RWPE2 (cell line): ENCODE measurements around the gene GEMIN5.

Experiments
- ATAC-seq: fragments of 200-7000 bp; cut with Tn5 transposase; 3 replicates; pipeline ENCODE4 v1.9.1; 2021; ENCODE audit warnings: low read depth
- DNase-seq: peaks from one replicate; pipeline ENCODE4 v3.0.0-alpha.2; 2020; ENCODE audit warnings: low spot score
- H3K27ac ChIP-seq: fragments of 450-650 bp; 2 replicates; pipeline ENCODE4 v1.5.1; 2017; ENCODE audit warnings: mild to moderate bottlenecking; ENCODE audit not compliant: poor library complexity, severe bottlenecking
- H3K27me3 ChIP-seq: fragments of 250-450 bp; sonication (Bioruptor Pico); 2 replicates; pipeline ENCODE4 v1.5.1; 2021; ENCODE audit warnings: mild to moderate bottlenecking, moderate library complexity; ENCODE audit not compliant: insufficient read depth, poor library complexity, severe bottlenecking
- H3K36me3 ChIP-seq: fragments of 250-450 bp; sonication (Bioruptor Pico); 2 replicates; pipeline ENCODE4 v1.5.1; 2020; ENCODE audit warnings: low read depth, mild to moderate bottlenecking, moderate library complexity
- H3K4me1 ChIP-seq: fragments of 250-450 bp; sonication (Bioruptor Pico); 2 replicates; pipeline ENCODE4 v1.5.1; 2021; ENCODE audit warnings: mild to moderate bottlenecking, moderate library complexity; ENCODE audit not compliant: insufficient read depth, poor library complexity, severe bottlenecking
- H3K4me3 ChIP-seq: fragments of 250-450 bp; sonication (Bioruptor Pico); 2 replicates; pipeline ENCODE4 v1.5.1; 2021; ENCODE audit warnings: mild to moderate bottlenecking, moderate library complexity; ENCODE audit not compliant: severe bottlenecking
- H3K9me3 ChIP-seq: fragments of 250-450 bp; sonication (Bioruptor Pico); 2 replicates; pipeline ENCODE4 v1.5.1; 2021; ENCODE audit warnings: mild to moderate bottlenecking, moderate library complexity; ENCODE audit not compliant: severe bottlenecking
- TF ChIP-seq, protein P1 (sequence below): fragments of 450-650 bp; IDR thresholded peaks from one replicate; pipeline ENCODE4 v1.5.1; 2017; ENCODE audit warnings: mild to moderate bottlenecking, moderate library complexity; ENCODE audit not compliant: poor library complexity, severe bottlenecking

GEMIN5 gene

DNA sequence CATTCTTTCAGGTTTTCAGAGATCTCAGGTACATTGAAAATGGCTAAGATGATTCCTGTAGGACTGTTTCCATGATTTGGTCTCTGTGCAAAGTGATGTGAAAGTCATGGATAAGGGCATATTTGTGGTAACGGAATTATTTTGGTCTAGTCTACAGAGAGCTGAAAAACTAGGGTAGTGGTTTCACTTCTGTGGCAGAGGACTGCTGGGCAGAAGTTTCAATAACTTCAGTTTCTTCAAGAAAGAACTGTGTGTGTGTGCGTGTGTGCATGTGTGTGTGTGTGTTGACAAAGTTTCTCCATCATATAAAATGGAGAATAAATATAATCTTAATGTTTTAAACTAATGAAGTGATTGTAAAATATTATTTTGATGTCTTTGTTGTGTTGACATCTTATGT is 75.2 kb downstream of the GEMIN5 start:
- ATAC-seq (no peak), DNase-seq (no peak)
- no peaks in the 10 kb centered on the region for H3K9me3 ChIP-seq
- H3K4me1 ChIP-seq: peaks cover 10% of the 10 kb centered on the region
- H3K36me3 ChIP-seq: peaks cover 69% of the 10 kb centered on the region
- TF ChIP-seq, protein P1, sequence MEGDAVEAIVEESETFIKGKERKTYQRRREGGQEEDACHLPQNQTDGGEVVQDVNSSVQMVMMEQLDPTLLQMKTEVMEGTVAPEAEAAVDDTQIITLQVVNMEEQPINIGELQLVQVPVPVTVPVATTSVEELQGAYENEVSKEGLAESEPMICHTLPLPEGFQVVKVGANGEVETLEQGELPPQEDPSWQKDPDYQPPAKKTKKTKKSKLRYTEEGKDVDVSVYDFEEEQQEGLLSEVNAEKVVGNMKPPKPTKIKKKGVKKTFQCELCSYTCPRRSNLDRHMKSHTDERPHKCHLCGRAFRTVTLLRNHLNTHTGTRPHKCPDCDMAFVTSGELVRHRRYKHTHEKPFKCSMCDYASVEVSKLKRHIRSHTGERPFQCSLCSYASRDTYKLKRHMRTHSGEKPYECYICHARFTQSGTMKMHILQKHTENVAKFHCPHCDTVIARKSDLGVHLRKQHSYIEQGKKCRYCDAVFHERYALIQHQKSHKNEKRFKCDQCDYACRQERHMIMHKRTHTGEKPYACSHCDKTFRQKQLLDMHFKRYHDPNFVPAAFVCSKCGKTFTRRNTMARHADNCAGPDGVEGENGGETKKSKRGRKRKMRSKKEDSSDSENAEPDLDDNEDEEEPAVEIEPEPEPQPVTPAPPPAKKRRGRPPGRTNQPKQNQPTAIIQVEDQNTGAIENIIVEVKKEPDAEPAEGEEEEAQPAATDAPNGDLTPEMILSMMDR: no peak
- no peak overlapping the region for H3K4me3 ChIP-seq
- H3K27ac ChIP-seq: no peak overlapping the region
- no peaks in the 10 kb centered on the region for H3K27me3 ChIP-seq

DNA sequence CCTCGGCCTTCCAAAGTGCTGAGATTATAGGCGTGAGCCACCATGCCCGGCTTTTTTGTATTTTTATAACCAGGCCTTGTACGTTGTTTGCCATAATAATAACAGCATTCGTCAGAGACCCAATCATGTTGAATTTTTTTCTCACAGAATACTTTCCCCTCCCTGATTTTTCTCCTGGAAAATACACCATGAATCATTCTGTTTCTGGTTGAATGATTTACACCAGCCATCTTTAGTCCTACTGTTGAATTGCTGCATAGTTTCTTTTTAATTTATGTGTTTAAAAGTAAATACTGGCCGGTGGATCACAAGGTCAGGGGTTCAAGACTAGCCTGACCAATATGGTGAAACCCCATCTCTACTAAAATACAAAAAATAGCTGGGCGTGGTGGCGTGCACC is 76.1 kb downstream of the GEMIN5 start:
- DNase-seq (no peak), ATAC-seq (no peak)
- H3K4me1 ChIP-seq: peaks cover 12% of the 10 kb centered on the region
- TF ChIP-seq, protein P1: no peak
- H3K9me3 ChIP-seq: no peaks in the 10 kb centered on the region
- H3K27ac ChIP-seq: no peak overlapping the region
- H3K36me3 ChIP-seq: peaks cover 61% of the 10 kb centered on the region
- H3K27me3 ChIP-seq: no peaks in the 10 kb centered on the region
- H3K4me3 ChIP-seq: no peak overlapping the region

DNA sequence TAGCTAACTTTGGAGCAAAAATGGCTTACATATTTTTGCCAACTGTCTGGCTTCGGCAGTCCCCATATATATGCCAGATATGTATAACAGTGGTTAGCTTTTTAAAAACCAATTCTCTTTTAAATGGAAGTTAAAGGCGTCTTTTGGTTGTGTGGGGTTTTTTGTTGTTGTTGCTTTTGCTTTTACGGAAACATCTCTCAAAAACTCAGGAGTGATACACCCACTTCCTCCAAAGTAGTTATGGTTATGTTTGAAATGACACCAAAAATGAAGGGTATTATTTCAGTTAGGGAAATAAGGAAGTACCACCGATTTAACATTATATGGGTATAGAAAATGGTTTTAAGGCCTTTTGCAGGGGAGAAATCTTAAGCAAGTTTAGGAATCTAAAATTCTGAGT is 77.2 kb downstream of the GEMIN5 start:
- Histone ChIP-seq H3K9me3 (no peaks in the 10 kb centered on the region), H3K4me1 (peaks cover 15% of the 10 kb centered on the region), H3K27ac (peak overlapping the region; percentile 93), H3K36me3 (peaks cover 49% of the 10 kb centered on the region), H3K4me3 (no peak overlapping the region), H3K27me3 (no peaks in the 10 kb centered on the region)
- ATAC-seq (no peak), DNase-seq (no peak)
- TF ChIP-seq, protein P1: no peak

DNA sequence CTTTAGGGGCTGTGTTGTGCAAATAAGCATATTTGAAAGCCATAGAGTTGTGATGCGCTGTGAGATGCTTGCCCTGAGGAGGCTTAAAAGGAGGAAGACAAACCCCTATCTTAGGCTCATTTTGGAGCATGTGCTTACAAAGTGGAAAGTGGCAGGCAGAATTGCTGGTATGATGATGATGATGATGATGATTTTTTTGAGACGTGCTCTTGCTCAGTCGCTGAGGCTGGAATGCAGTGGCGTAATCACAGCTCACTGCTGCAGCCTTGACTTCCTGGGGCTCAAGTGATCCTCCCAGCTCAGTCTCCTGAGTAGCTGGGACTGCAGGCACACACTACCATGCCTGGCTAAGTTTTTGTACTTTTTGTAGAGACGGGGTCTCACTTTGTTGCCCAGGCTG is 77.9 kb downstream of the GEMIN5 start:
- no peak for DNase-seq
- peak overlapping the region; percentile 82 for H3K4me3 ChIP-seq
- H3K27me3 ChIP-seq: no peaks in the 10 kb centered on the region
- TF ChIP-seq, protein P1: no peak
- H3K27ac ChIP-seq: peak overlapping the region; percentile 93
- H3K36me3 ChIP-seq: peaks cover 43% of the 10 kb centered on the region
- H3K9me3 ChIP-seq: no peaks in the 10 kb centered on the region
- peak; percentile 13; the same call in 1 of the 3 replicates for ATAC-seq
- peaks cover 15% of the 10 kb centered on the region for H3K4me1 ChIP-seq

DNA sequence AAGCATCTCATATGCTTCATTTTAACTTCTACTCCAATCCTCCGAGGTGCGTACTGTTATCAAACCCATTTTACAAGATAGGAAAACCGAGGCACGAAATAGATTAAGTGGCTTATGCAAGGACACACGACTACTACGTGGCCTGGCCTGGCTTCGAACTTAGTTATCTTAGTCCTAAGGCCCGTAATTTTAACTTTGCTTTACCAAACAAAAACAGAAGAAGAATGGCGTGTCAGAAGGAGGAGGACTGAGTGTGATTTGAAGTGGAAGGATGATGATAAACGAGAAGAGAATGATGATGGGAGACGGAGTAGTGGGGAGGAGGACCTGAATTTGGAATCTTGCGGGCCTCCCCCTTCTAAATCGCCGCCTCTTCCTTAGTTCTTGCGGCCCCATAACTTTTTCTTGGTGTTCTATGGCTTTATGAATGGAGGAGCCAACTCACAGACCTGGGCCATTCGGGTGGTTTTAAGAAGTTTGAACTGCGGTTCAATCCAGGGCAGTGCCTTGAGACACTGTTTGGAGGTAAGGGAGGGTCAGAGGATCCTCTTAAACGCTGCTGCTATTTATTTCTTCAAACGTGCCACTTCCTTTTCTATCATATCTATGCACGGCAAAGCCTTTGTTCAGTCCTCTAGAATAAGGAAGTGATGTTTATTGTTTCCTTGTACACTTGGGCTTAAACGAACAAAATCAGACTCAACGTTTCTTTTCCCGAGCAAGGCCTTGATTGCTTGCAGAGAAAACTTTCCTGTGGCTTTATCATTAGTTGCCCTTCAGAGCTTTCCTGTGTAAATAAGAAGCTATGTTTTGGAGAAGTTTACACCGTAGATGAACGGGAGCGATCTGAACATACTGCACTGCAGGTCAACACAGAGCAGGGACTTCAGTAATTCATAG is 78.8 kb downstream of the GEMIN5 start:
- Histone ChIP-seq H3K27ac (peak overlapping the region; percentile 93), H3K4me3 (peak overlapping the region; percentile 82), H3K27me3 (no peaks in the 10 kb centered on the region), H3K9me3 (no peaks in the 10 kb centered on the region), H3K4me1 (peaks cover 15% of the 10 kb centered on the region), H3K36me3 (peaks cover 34% of the 10 kb centered on the region)
- TF ChIP-seq, protein P1: no peak
- DNase-seq (no peak), ATAC-seq (no peak)
